Measurements from ENCODE around the gene CDKAL1.

DNA sequence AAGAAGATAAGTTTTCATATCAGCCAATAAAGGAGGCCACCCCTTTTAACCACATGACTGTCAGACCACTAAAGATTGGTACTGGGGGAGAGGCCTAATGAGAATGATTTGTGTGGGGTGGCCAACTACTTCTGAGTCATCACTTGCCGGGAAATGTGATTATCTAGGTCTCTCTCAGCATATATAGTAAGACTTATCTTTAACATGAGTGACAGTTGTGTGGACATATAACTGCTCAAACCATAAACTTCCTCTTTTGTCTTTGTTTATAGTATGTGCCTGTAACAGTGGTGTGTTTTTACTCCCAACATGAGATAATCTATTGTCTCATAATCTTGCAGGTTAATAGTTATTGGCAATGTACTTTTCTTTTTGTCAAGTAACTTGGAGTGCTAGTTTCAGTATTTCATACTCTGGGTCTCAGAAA, 312.4 kb downstream of the CDKAL1 start:
- no peak for TF ChIP-seq EZH2phosphoT487 (IDR thresholded peaks at IDR 0.05; ENCODE audit: low read length)
- TF ChIP-seq, protein P1, sequence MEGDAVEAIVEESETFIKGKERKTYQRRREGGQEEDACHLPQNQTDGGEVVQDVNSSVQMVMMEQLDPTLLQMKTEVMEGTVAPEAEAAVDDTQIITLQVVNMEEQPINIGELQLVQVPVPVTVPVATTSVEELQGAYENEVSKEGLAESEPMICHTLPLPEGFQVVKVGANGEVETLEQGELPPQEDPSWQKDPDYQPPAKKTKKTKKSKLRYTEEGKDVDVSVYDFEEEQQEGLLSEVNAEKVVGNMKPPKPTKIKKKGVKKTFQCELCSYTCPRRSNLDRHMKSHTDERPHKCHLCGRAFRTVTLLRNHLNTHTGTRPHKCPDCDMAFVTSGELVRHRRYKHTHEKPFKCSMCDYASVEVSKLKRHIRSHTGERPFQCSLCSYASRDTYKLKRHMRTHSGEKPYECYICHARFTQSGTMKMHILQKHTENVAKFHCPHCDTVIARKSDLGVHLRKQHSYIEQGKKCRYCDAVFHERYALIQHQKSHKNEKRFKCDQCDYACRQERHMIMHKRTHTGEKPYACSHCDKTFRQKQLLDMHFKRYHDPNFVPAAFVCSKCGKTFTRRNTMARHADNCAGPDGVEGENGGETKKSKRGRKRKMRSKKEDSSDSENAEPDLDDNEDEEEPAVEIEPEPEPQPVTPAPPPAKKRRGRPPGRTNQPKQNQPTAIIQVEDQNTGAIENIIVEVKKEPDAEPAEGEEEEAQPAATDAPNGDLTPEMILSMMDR (IDR thresholded peaks at IDR 0.05; ENCODE audit: low read length): no peak
